A549 (cell line): ENCODE data around the gene CHCHD6.

ENCODE experiments used
- CBX8 ChIP-seq: fragments of 200-600 bp; sonication (generic); IDR thresholded peaks from 2 replicates; pipeline ENCODE4 v1.6.1; 2016
- CEBPB ChIP-seq, 2 experiments: fragments of >200 bp in 1 of 2; sonication (Bioruptor Twin) in 1 of 2; formaldehyde crosslinking in 1 of 2; IDR thresholded peaks; 2 replicates each; pipeline ENCODE4 v1.6.1; 2012 to 2016
- CHD2 ChIP-seq: fragments of 150-350 bp; IDR thresholded peaks from 2 replicates; pipeline ENCODE4 v1.6.1; 2014; ENCODE audit warnings: low read length; ENCODE audit not compliant: partially characterized antibody
- CTCF ChIP-seq: fragments of >200 bp; sonication (Bioruptor Twin); formaldehyde crosslinking; IDR thresholded peaks from 3 replicates; pipeline ENCODE4 v1.5.1; 2016
- EP300 ChIP-seq, 2 experiments: fragments of >200 bp; sonication (Bioruptor Twin); formaldehyde crosslinking; IDR thresholded peaks; 2 replicates in 1 of 2; 3 replicates in 1 of 2; pipeline ENCODE4 v1.6.1; 2016 to 2017
- MAFK ChIP-seq: fragments of 450-650 bp; IDR thresholded peaks from 2 replicates; pipeline ENCODE4 v1.6.1; 2014; ENCODE audit not compliant: partially characterized antibody
- NPAS2 ChIP-seq: fragments of 250-450 bp; sonication (Bioruptor Pico); IDR thresholded peaks from 2 replicates; pipeline ENCODE4 v1.8.0; 2022; ENCODE audit warnings: mild to moderate bottlenecking, moderate library complexity, borderline replicate concordance
- NR3C1 ChIP-seq: fragments of >200 bp; sonication (Bioruptor Twin); formaldehyde crosslinking; IDR thresholded peaks from 3 replicates; pipeline ENCODE4 v1.6.1; 2017
- POLR2A ChIP-seq: IDR thresholded peaks from 2 replicates; pipeline ENCODE4 v1.6.1; 2012; ENCODE audit warnings: mild to moderate bottlenecking, low read length
- POLR2AphosphoS2 ChIP-seq: conservative IDR thresholded peaks from 2 replicates; pipeline ENCODE4 v1.6.1; 2012; ENCODE audit warnings: low read length, improper control_type of control experiment, inconsistent platforms
- RAD21 ChIP-seq, 2 experiments: fragments of >200 bp in 1 of 2; sonication (Bioruptor Twin) in 1 of 2; formaldehyde crosslinking in 1 of 2; IDR thresholded peaks in 1 of 2; conservative IDR thresholded peaks in 1 of 2; 2 replicates in 1 of 2; 3 replicates in 1 of 2; pipeline ENCODE4 v1.6.1; 2012 to 2018; ENCODE audit warnings: inconsistent platforms in 1 of 2
- REST ChIP-seq: fragments of 200-600 bp; sonication (generic); IDR thresholded peaks from 2 replicates; pipeline ENCODE4 v1.6.1; 2016; ENCODE audit warnings: antibody characterized with exemption, mild to moderate bottlenecking, moderate library complexity
- RNF2 ChIP-seq: fragments of 200-600 bp; sonication (generic); IDR thresholded peaks from 2 replicates; pipeline ENCODE4 v1.6.1; 2016; ENCODE audit warnings: low read depth, mild to moderate bottlenecking, antibody characterized with exemption, moderate library complexity, borderline replicate concordance
- SMC3 ChIP-seq: fragments of >200 bp; sonication (Bioruptor Twin); formaldehyde crosslinking; IDR thresholded peaks from 3 replicates; pipeline ENCODE4 v1.6.1; 2018; ENCODE audit warnings: inconsistent platforms

GRCh38 chr3:126671521-126671920 lies 32.5 kb upstream of the CHCHD6 start:
- TF ChIP-seq REST (no peak), CBX8 (no peak), CTCF (no peak), NPAS2 (CRISPR knock-in tag) (no peak), SMC3 (no peak), EP300 (IDR thresholded peaks at IDR 0.05) (no peak), POLR2A (no peak), RNF2 (no peak), NR3C1 (no peak), CHD2 (no peak), POLR2AphosphoS2 (no peak), CEBPB (IDR thresholded peaks at IDR 0.05) (no peak), RAD21 (conservative IDR thresholded peaks at IDR 0.05 in 1 of 2, IDR thresholded peaks at IDR 0.05 in 1 of 2) (no peak), MAFK (no peak)
